SK-N-SH (cell line): ENCODE measurements around the gene CRYZL1. TPM values are rescaled to one million over a fixed set of nuclear protein-coding genes. Genes with fewer than 3 reads are reported as not detected.

Experiments used
- CTCF ChIA-PET: fragments of 300-600, 350-600 bp; formaldehyde crosslinking; extraction: SDS; loops from one replicate; lab custom pipeline; 2021; lab: Yijun Ruan, JAX
- POLR2A ChIA-PET: fragments of 350-600 bp; sonication (Branson Sonifier 250); formaldehyde crosslinking; extraction: SDS; loops from one replicate; lab custom pipeline; 2020; ENCODE audit warnings: antibody characterized with exemption, inconsistent platforms; lab: Yijun Ruan, JAX
- DNase-seq: peaks from one replicate; pipeline ENCODE4 v3.0.0; 2012
- H2AFZ ChIP-seq: fragments of 200-600 bp; sonication (generic); 2 replicates; pipeline ENCODE4 v1.8.1; 2016; ENCODE audit warnings: antibody characterized with exemption, mild to moderate bottlenecking, low read depth
- H3F3A ChIP-seq: fragments of 200-600 bp; sonication (generic); replicated peaks from 2 replicates; pipeline ENCODE3; 2016; ENCODE audit warnings: antibody characterized with exemption, mild to moderate bottlenecking; ENCODE audit not compliant: insufficient read depth
- H3K27ac ChIP-seq, 2 experiments: fragments of 200-500 bp in 1 of 2; fragments of 200-600 bp in 1 of 2; sonication (Bioruptor generic) in 1 of 2; sonication (generic), shearing (Covaris generic) in 1 of 2; 2 replicates each; pipeline versions ENCODE4 v1.5.1 to v1.6.1; 2014 to 2016; ENCODE audit warnings: low read depth in 2 of 2, inconsistent platforms in 1 of 2, low read length in 1 of 2, mild to moderate bottlenecking in 1 of 2, mixed read lengths in 1 of 2
- H3K27me3 ChIP-seq: fragments of 200-600 bp; sonication (generic), shearing (Covaris generic); 2 replicates; pipeline ENCODE4 v1.6.1; 2016; ENCODE audit warnings: mixed run types; ENCODE audit not compliant: insufficient read depth
- H3K36me3 ChIP-seq, 2 experiments: fragments of 200-500 bp in 1 of 2; fragments of 200-600 bp in 1 of 2; sonication (Bioruptor generic) in 1 of 2; sonication (generic) in 1 of 2; replicated peaks in 1 of 2; 2 replicates each; pipeline versions ENCODE3 to v1.5.1; 2014 to 2016; ENCODE audit warnings: low read length in 1 of 2, mild to moderate bottlenecking in 1 of 2; ENCODE audit not compliant: insufficient read depth in 2 of 2, control insufficient read depth in 1 of 2
- H3K4me1 ChIP-seq, 2 experiments: fragments of 200-500 bp in 1 of 2; fragments of 200-600 bp in 1 of 2; sonication (Bioruptor generic) in 1 of 2; sonication (generic), shearing (Covaris generic) in 1 of 2; 2 replicates each; pipeline versions ENCODE4 v1.5.1 to v1.6.1; 2014 to 2016; ENCODE audit warnings: low read depth in 1 of 2, low read length in 1 of 2, mixed run types in 1 of 2; ENCODE audit not compliant: insufficient read depth in 2 of 2, control insufficient read depth in 1 of 2
- H3K4me2 ChIP-seq: fragments of 200-600 bp; sonication (generic), shearing (Covaris generic); 2 replicates; pipeline ENCODE4 v1.6.1; 2017; ENCODE audit warnings: mixed run types
- H3K4me3 ChIP-seq, 2 experiments: fragments of 200-500 bp in 1 of 2; fragments of 200-600 bp in 1 of 2; sonication (Bioruptor generic) in 1 of 2; sonication (generic), shearing (Covaris generic) in 1 of 2; 2 replicates each; pipeline versions ENCODE4 v1.5.1 to v1.8.1; 2014 to 2016; ENCODE audit warnings: low read depth in 2 of 2, inconsistent platforms in 1 of 2, low read length in 1 of 2, mild to moderate bottlenecking in 1 of 2, mixed read lengths in 1 of 2, moderate library complexity in 1 of 2
- H3K79me2 ChIP-seq: fragments of 200-600 bp; sonication (generic); 2 replicates; pipeline ENCODE4 v1.8.1; 2017; ENCODE audit warnings: mild to moderate bottlenecking; ENCODE audit not compliant: insufficient read depth
- H3K9ac ChIP-seq: fragments of 200-600 bp; sonication (generic); 2 replicates; pipeline ENCODE4 v1.6.1; 2017; ENCODE audit warnings: mixed run types
- H3K9me2 ChIP-seq: fragments of 200-600 bp; sonication (generic); 2 replicates; pipeline ENCODE4 v1.6.1; 2017; ENCODE audit warnings: mixed run types
- H3K9me3 ChIP-seq: fragments of 200-600 bp; sonication (generic); 2 replicates; pipeline ENCODE4 v1.6.1; 2017; ENCODE audit warnings: mixed run types, mild to moderate bottlenecking, moderate library complexity
- H4K20me1 ChIP-seq: fragments of 200-600 bp; sonication (generic); 2 replicates; pipeline ENCODE4 v1.6.1; 2017; ENCODE audit warnings: mild to moderate bottlenecking, mixed run types; ENCODE audit not compliant: insufficient read depth
- CHD2 ChIP-seq: fragments of 150-350 bp; IDR thresholded peaks from 2 replicates; pipeline ENCODE4 v1.6.1; 2018; ENCODE audit warnings: low read length; ENCODE audit not compliant: partially characterized antibody
- EZH2phosphoT487 ChIP-seq: fragments of 200-600 bp; sonication (generic); IDR thresholded peaks from 2 replicates; pipeline ENCODE4 v1.6.1; 2017; ENCODE audit warnings: low read depth, mixed run types, mild to moderate bottlenecking, antibody characterized with exemption, moderate library complexity, borderline replicate concordance
- FOSL2 ChIP-seq: IDR thresholded peaks from 2 replicates; pipeline ENCODE4 v1.4.0; 2012; ENCODE audit warnings: low read depth, mild to moderate bottlenecking, moderate library complexity, borderline replicate concordance
- FOXJ3 ChIP-seq: sonication (generic); formaldehyde crosslinking; IDR thresholded peaks from 2 replicates; pipeline ENCODE4 v1.5.1; 2020; ENCODE audit warnings: mild to moderate bottlenecking, missing genetic modification reagents
- FOXM1 ChIP-seq: IDR thresholded peaks from 2 replicates; pipeline ENCODE4 v1.4.0; 2012; ENCODE audit warnings: low read depth, mild to moderate bottlenecking
- GABPA ChIP-seq: IDR thresholded peaks from 2 replicates; pipeline ENCODE4 v1.4.0; 2012; ENCODE audit warnings: low read depth, mild to moderate bottlenecking
- NFIC ChIP-seq: IDR thresholded peaks from 2 replicates; pipeline ENCODE4 v1.4.0; 2012; ENCODE audit warnings: borderline replicate concordance
- NRF1 ChIP-seq: IDR thresholded peaks from 2 replicates; pipeline ENCODE4 v1.6.1; 2012; ENCODE audit warnings: low read depth, mild to moderate bottlenecking, low read length
- RAD21 ChIP-seq: IDR thresholded peaks from 2 replicates; pipeline ENCODE4 v1.6.1; 2012; ENCODE audit warnings: mild to moderate bottlenecking, low read length
- RFX5 ChIP-seq: IDR thresholded peaks from 2 replicates; pipeline ENCODE4 v1.6.1; 2012; ENCODE audit warnings: mild to moderate bottlenecking, improper control_type of control experiment, low read length
- SIN3A ChIP-seq: IDR thresholded peaks from 2 replicates; pipeline ENCODE4 v1.6.1; 2012; ENCODE audit warnings: low read depth, mild to moderate bottlenecking, low read length, moderate library complexity, borderline replicate concordance
- TCF12 ChIP-seq: IDR thresholded peaks from 2 replicates; pipeline ENCODE4 v1.4.0; 2012
- TEAD4 ChIP-seq: IDR thresholded peaks from 2 replicates; pipeline ENCODE4 v1.4.0; 2012; ENCODE audit warnings: mild to moderate bottlenecking, borderline replicate concordance; ENCODE audit not compliant: insufficient read depth
- YY1 ChIP-seq: IDR thresholded peaks from 2 replicates; pipeline ENCODE4 v1.4.0; 2012; ENCODE audit warnings: low read depth, mild to moderate bottlenecking
- WGBS: methylation state at CpG from one replicate; pipeline ENCODE4 v1.1.6; 2017; ENCODE audit warnings: low lambda C conversion rate; 5-methylcytosine and 5-hydroxymethylcytosine counted together
- polyA plus RNA-seq, 3 experiments: library from polyadenylated mRNA; depleted of rRNA; stranded (reverse); fragments of >200 nt; gene quantifications; 2 replicates each; pipeline ENCODE4 v1.2.3, GENCODE V29; 2012
- TF ChIP-seq, protein P1 (sequence below): IDR thresholded peaks from 2 replicates; pipeline ENCODE4 v1.4.0; 2012; ENCODE audit warnings: low read depth, borderline replicate concordance
- TF ChIP-seq, protein P2 (sequence below): fragments of 200-600 bp; sonication (generic); IDR thresholded peaks from 2 replicates; pipeline ENCODE4 v1.6.1; 2017; ENCODE audit warnings: antibody characterized with exemption, mild to moderate bottlenecking, moderate library complexity
- TF ChIP-seq, protein P3 (sequence below): IDR thresholded peaks from 2 replicates; pipeline ENCODE4 v1.6.1; 2012; ENCODE audit warnings: mild to moderate bottlenecking, low read depth, low read length, moderate library complexity
- TF ChIP-seq, protein P4 (sequence below): IDR thresholded peaks from 2 replicates; pipeline ENCODE4; 2012

The CRYZL1 gene
- polyA plus RNA-seq, 1 of the 3 experiments (the other 2 are of a cell fraction) = 26.3 TPM

DNA sequence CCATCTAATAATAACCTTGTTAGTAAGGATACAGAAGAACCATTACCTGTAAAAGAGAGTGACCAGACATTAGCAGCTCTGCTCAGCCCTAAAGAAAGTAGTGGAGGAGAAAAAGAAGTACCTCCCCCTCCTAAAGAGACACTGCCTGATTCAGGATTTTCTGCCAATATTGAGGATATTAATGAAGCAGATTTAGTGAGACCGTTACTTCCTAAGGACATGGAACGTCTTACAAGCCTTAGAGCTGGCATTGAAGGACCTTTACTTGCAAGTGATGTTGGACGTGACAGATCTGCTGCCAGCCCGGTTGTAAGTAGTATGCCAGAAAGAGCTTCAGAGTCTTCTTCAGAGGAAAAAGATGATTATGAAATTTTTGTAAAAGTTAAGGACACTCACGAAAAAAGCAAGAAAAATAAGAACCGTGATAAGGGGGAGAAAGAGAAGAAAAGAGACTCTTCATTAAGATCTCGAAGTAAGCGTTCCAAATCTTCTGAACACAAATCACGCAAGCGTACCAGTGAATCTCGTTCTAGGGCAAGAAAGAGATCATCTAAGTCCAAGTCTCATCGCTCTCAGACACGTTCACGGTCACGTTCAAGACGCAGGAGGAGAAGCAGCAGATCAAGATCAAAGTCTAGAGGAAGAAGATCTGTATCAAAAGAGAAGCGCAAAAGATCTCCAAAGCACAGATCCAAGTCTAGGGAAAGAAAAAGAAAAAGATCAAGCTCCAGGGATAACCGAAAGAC lies 87.1 kb downstream of the CRYZL1 start:
- ChIA-PET POLR2A (no interaction called here), CTCF (interaction anchor here (0.9 kb wide), 2 partner anchors 10 to 52 kb away, joined by 3 to 4 read pairs; no protein-coding TSS in a partner anchor)
- Histone ChIP-seq H3K4me1 (no peaks in the 10 kb centered on the region; a peak in 2 of 4 replicates), H3K36me3 (peaks cover 90 to 94% of the 10 kb centered on the region in 2 experiments), H3K4me3 (no peak overlapping the region), H3K27ac (no peak overlapping the region), H4K20me1 (peaks cover 96% of the 10 kb centered on the region), H3K4me2 (no peak overlapping the region), H3K79me2 (peaks cover 99% of the 10 kb centered on the region), H3K9ac (no peak overlapping the region), H3K9me3 (no peaks in the 10 kb centered on the region), H3K27me3 (no peaks in the 10 kb centered on the region), H3F3A (no peaks in the 10 kb centered on the region), H3K9me2 (no peaks in the 10 kb centered on the region), H2AFZ (no peak overlapping the region)
- no peak for DNase-seq
- TF ChIP-seq YY1 = no peak
- TF ChIP-seq NRF1 = no peak
- TF ChIP-seq, protein P1, sequence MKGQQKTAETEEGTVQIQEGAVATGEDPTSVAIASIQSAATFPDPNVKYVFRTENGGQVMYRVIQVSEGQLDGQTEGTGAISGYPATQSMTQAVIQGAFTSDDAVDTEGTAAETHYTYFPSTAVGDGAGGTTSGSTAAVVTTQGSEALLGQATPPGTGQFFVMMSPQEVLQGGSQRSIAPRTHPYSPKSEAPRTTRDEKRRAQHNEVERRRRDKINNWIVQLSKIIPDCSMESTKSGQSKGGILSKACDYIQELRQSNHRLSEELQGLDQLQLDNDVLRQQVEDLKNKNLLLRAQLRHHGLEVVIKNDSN = no peak
- TF ChIP-seq FOXJ3 = no peak
- no peak for TF ChIP-seq CHD2
- TF ChIP-seq TEAD4 = no peak
- no peak for TF ChIP-seq NFIC
- TF ChIP-seq FOXM1 = no peak
- TF ChIP-seq, protein P2, sequence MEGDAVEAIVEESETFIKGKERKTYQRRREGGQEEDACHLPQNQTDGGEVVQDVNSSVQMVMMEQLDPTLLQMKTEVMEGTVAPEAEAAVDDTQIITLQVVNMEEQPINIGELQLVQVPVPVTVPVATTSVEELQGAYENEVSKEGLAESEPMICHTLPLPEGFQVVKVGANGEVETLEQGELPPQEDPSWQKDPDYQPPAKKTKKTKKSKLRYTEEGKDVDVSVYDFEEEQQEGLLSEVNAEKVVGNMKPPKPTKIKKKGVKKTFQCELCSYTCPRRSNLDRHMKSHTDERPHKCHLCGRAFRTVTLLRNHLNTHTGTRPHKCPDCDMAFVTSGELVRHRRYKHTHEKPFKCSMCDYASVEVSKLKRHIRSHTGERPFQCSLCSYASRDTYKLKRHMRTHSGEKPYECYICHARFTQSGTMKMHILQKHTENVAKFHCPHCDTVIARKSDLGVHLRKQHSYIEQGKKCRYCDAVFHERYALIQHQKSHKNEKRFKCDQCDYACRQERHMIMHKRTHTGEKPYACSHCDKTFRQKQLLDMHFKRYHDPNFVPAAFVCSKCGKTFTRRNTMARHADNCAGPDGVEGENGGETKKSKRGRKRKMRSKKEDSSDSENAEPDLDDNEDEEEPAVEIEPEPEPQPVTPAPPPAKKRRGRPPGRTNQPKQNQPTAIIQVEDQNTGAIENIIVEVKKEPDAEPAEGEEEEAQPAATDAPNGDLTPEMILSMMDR = no peak
- no peak for TF ChIP-seq RAD21
- TF ChIP-seq, protein P3, sequence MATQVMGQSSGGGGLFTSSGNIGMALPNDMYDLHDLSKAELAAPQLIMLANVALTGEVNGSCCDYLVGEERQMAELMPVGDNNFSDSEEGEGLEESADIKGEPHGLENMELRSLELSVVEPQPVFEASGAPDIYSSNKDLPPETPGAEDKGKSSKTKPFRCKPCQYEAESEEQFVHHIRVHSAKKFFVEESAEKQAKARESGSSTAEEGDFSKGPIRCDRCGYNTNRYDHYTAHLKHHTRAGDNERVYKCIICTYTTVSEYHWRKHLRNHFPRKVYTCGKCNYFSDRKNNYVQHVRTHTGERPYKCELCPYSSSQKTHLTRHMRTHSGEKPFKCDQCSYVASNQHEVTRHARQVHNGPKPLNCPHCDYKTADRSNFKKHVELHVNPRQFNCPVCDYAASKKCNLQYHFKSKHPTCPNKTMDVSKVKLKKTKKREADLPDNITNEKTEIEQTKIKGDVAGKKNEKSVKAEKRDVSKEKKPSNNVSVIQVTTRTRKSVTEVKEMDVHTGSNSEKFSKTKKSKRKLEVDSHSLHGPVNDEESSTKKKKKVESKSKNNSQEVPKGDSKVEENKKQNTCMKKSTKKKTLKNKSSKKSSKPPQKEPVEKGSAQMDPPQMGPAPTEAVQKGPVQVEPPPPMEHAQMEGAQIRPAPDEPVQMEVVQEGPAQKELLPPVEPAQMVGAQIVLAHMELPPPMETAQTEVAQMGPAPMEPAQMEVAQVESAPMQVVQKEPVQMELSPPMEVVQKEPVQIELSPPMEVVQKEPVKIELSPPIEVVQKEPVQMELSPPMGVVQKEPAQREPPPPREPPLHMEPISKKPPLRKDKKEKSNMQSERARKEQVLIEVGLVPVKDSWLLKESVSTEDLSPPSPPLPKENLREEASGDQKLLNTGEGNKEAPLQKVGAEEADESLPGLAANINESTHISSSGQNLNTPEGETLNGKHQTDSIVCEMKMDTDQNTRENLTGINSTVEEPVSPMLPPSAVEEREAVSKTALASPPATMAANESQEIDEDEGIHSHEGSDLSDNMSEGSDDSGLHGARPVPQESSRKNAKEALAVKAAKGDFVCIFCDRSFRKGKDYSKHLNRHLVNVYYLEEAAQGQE = no peak
- no peak for TF ChIP-seq GABPA
- TF ChIP-seq, protein P4, sequence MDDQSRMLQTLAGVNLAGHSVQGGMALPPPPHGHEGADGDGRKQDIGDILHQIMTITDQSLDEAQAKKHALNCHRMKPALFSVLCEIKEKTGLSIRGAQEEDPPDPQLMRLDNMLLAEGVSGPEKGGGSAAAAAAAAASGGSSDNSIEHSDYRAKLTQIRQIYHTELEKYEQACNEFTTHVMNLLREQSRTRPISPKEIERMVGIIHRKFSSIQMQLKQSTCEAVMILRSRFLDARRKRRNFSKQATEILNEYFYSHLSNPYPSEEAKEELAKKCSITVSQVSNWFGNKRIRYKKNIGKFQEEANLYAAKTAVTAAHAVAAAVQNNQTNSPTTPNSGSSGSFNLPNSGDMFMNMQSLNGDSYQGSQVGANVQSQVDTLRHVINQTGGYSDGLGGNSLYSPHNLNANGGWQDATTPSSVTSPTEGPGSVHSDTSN = no peak
- no peak for TF ChIP-seq TCF12
- no peak for TF ChIP-seq RFX5
- no peak for TF ChIP-seq FOSL2
- TF ChIP-seq SIN3A = no peak
- TF ChIP-seq EZH2phosphoT487 = no peak
- 97% methylated on average over 18 of the region's 18 CpGs for WGBS
